GM12875 (cell line): ENCODE data around the gene GOLGA8G.
"Not testable (repeated sequence)": the region's sequence is repeated elsewhere in the genome, so short reads cannot be mapped to it uniquely, and the experiment has no call there.

Source experiments
- H3K4me3 ChIP-seq: one replicate; pipeline ENCODE4 v1.5.1; 2011; ENCODE audit warnings: low read depth, low read length, control low read depth

GOLGA8G gene

GRCh38 chr15:28532954-28533353 is at the start of gene GOLGA8G:
Gene GOLGA8G (minus strand): TSS chr15:28532971. CDS start chr15:28532909, 62 bp downstream.
- not testable (repeated sequence) for H3K4me3 ChIP-seq

GRCh38 chr15:28573351-28573750 is 40.6 kb upstream of the GOLGA8G start:
- H3K4me3 ChIP-seq = not testable (repeated sequence)

- H3K4me3 ChIP-seq = not testable (repeated sequence)
These were observed 20.5 kb upstream of the GOLGA8G start, which contains the start of gene GOLGA6L25 for GRCh38 chr15:28553268-28553667. Gene GOLGA6L25 (plus strand): TSS chr15:28553568. CDS start chr15:28553629, 61 bp downstream.

- not testable (repeated sequence) for H3K4me3 ChIP-seq
These were observed 17.6 kb downstream of the GOLGA8G start for GRCh38 chr15:28515208-28515607.

- not testable (repeated sequence) for H3K4me3 ChIP-seq
These were observed 18.6 kb downstream of the GOLGA8G start for GRCh38 chr15:28514128-28514527.

- H3K4me3 ChIP-seq = not testable (repeated sequence)
These were observed 24.4 kb downstream of the GOLGA8G start for GRCh38 chr15:28508217-28508889.

- not testable (repeated sequence) for H3K4me3 ChIP-seq
These were observed 51.4 kb downstream of the GOLGA8G start for GRCh38 chr15:28481340-28481739.
